ENCODE measurements around the gene LRRN4CL. TPM values are rescaled to one million over a fixed set of nuclear protein-coding genes. Genes with fewer than 3 reads are reported as not detected.

Gene LRRN4CL
- total RNA-seq, 1 donor from 2014 or later: 12.1 TPM

- Histone ChIP-seq H3K27me3 (no peaks in the 10 kb centered on the region), H3K36me3 (peaks cover 25 to 33% of the 10 kb centered on the region in 2 donors), H3K4me3 (peak overlapping the region; percentile 36 to 43), H3K9me3 (no peaks in the 10 kb centered on the region), H3K27ac (no peak overlapping the region), H3K4me1 (no peaks in the 10 kb centered on the region)
- TF ChIP-seq, protein P1, sequence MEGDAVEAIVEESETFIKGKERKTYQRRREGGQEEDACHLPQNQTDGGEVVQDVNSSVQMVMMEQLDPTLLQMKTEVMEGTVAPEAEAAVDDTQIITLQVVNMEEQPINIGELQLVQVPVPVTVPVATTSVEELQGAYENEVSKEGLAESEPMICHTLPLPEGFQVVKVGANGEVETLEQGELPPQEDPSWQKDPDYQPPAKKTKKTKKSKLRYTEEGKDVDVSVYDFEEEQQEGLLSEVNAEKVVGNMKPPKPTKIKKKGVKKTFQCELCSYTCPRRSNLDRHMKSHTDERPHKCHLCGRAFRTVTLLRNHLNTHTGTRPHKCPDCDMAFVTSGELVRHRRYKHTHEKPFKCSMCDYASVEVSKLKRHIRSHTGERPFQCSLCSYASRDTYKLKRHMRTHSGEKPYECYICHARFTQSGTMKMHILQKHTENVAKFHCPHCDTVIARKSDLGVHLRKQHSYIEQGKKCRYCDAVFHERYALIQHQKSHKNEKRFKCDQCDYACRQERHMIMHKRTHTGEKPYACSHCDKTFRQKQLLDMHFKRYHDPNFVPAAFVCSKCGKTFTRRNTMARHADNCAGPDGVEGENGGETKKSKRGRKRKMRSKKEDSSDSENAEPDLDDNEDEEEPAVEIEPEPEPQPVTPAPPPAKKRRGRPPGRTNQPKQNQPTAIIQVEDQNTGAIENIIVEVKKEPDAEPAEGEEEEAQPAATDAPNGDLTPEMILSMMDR (IDR thresholded peaks at IDR 0.05): no peak
- DNase-seq (ENCODE audit: low spot score in 2 of 2): no peak
- intact Hi-C loops (cut with DNase I): no loop called here
Observed at GRCh38 chr11:62688491-62688890, 839 bp downstream of the LRRN4CL start.

DNA sequence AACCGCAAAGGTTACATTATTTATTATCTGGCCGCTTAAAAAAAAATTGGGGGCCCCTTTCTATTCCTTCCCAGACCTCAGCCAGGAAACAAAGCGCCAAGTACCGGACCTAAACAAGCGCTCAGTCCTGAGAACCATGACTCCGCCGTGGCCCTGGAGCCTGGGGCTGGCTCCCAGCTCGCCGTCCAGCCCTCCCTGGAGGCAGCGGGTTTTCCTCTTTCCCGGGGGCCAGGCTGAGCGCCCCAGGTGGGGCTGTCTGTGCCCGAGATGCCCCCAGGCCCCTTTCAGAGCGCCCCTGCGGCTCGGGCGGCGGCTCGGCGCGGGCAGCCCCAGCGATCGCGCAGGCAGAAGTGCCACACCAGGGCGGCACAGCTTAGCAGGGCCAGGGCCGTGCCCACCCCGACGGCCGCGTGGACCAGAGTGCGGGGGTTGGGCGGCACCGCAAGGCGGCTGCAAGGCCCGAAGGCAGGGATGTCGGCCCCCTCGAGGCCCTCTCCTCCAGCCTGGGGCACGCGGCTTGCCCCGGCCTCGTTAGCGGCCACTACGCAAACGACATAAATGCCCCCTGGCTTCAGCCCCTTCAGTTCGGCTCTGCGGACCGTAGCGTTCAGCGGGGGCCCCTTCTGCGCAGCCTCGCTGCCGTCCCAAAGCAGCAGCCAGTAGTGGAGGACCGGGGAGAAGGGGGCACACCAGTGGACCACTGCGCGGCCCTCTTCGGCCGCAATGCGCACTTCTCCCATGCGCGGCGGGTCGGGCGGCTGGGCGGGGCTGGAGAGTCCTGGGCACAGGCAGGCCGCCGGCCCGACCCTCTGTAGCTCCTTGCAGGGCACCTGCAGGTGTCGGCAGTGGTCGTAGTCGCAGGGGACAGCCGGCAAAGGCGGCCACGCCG lies 1.6 kb downstream of the LRRN4CL start:
- H3K4me1 ChIP-seq: no peaks in the 10 kb centered on the region
- no peaks in the 10 kb centered on the region for H3K9me3 ChIP-seq
- H3K4me3 ChIP-seq: peak overlapping the region; percentile 36 to 43
- DNase-seq (ENCODE audit: low spot score in 2 of 2): no peak
- H3K27me3 ChIP-seq: no peaks in the 10 kb centered on the region
- H3K36me3 ChIP-seq: peaks cover 25 to 30% of the 10 kb centered on the region in 2 donors
- TF ChIP-seq, protein P1 (IDR thresholded peaks at IDR 0.05): no peak
- no peak overlapping the region for H3K27ac ChIP-seq
- intact Hi-C loops (cut with DNase I): no loop called here

DNA sequence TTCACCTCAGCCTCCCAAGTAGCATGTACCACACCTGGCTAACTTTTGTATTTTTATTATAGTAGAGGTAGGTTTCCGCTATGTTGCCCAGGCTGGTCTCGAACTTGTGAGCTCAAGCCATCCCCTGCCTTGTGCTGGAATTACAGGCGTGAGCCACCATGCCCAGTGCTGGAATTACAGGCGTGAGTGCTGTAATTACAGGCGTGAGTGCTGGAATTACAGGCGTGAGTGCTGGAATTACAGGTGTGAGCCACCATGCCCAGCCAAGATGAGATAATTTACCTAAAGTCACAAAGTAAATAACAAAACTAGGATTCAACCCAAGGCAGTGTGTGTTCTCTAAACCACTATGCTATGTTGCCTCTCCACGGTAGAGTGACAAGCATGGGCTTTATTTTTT lies 6.8 kb downstream of the LRRN4CL start:
- no peaks in the 10 kb centered on the region for H3K27me3 ChIP-seq
- no peaks in the 10 kb centered on the region for H3K9me3 ChIP-seq
- TF ChIP-seq, protein P1 (IDR thresholded peaks at IDR 0.05): no peak
- peaks cover 0 to under 1% of the 10 kb centered on the region in 2 donors for H3K36me3 ChIP-seq
- no peak overlapping the region for H3K4me3 ChIP-seq
- H3K27ac ChIP-seq: no peak overlapping the region
- intact Hi-C loops (cut with DNase I): no loop called here
- H3K4me1 ChIP-seq: peaks cover 7 to 11% of the 10 kb centered on the region in 2 donors
- DNase-seq (ENCODE audit: low spot score in 2 of 2): no peak

- peaks cover 14 to 17% of the 10 kb centered on the region in 2 donors for H3K36me3 ChIP-seq
- no peaks in the 10 kb centered on the region for H3K27me3 ChIP-seq
- H3K4me1 ChIP-seq: peaks cover 7 to 11% of the 10 kb centered on the region in 2 donors
- H3K9me3 ChIP-seq: no peaks in the 10 kb centered on the region
- intact Hi-C loops (cut with DNase I): no loop called here
- no peak for DNase-seq (ENCODE audit: low spot score in 2 of 2)
- TF ChIP-seq, protein P1 (IDR thresholded peaks at IDR 0.05): peak in 2 of 3 experiments; percentile 24 to 37
- no peak overlapping the region for H3K4me3 ChIP-seq
- no peak overlapping the region for H3K27ac ChIP-seq
Observed at GRCh38 chr11:62680825-62681240, 8.5 kb downstream of the LRRN4CL start.

DNA sequence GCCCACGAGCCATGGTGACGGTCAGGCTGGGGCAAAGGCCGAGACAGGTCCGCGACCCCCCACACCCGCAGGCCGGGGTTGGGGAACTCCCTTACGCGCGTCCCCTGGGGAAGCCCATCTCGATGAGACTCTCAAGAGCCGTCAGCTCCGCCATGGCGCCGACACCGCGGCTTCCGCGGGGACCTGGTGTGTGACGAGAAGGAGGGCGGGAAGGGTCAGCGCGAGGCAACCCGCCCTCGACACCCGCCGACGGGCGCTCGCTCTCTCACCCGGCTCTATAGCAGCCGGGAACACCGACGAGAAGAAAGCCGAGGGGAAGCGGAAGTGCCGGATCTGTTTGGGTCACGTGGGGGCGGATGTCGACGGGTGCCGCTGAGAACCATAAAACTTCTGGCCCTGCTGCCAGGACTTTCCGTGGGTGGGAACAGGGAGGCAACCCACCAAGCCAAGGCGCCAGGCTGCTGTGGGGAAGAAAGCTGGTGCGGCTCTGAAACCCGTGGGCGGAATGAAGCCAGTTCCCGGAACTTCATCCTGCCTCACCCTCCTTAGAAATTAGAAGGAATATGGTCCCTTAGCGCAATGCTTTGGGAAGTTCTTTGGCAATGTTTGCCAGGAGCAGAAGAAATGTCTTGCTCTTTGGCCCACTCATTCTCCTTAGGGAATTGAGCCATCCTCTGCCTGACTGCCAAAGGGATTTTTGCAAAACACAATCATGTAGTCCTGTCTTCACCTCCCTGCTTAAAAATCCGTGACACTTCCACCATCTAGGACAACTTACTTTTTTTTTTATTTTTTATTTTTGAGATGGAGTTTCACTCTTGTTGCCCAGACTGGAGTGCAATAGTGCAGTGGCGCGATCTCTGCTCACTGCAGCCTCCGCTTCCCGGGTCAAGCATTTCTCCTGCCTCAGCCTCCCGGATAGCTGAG lies 10.3 kb downstream of the LRRN4CL start, which contains the start of gene UBXN1:
UBXN1 (minus strand) TSS at position 304 of the 927 bp plus-strand sequence; CDS start at position 154, 150 bp downstream.
- Histone ChIP-seq H3K9me3 (no peaks in the 10 kb centered on the region), H3K27ac (peak within 1 kb of the TSS; percentile 96), H3K36me3 (peaks cover 21 to 27% of the 10 kb centered on the region in 2 donors), H3K27me3 (no peaks in the 10 kb centered on the region), H3K4me1 (peaks cover 7 to 11% of the 10 kb centered on the region in 2 donors), H3K4me3 (peak within 1 kb of the TSS; percentile 78 to 100)
- TF ChIP-seq, protein P1 (IDR thresholded peaks at IDR 0.05): no peak
- DNase-seq (ENCODE audit: low spot score in 2 of 2): peak; percentile 55 to 95
- intact Hi-C loops (cut with DNase I): loop anchor here (1.0 to 5.0 kb wide), 4 partner anchors 14 to 77 kb away; partner anchors contain the start of genes C11orf98, CSKMT, INTS5 and MTA2

Data from ascending aorta (tissue), 2 donors.